K562 (cell line): ENCODE results near the gene PASD1.

Source experiments
- CHD1 ChIP-seq: fragments of 200-600 bp; sonication (generic); IDR thresholded peaks from one replicate; pipeline ENCODE4 v1.6.1; 2012; ENCODE audit warnings: mild to moderate bottlenecking, moderate library complexity, low read length, inconsistent platforms
- CTCF ChIP-seq, 3 experiments: IDR thresholded peaks in 2 of 3; conservative IDR thresholded peaks in 1 of 3; 2 replicates each; pipeline ENCODE4 v1.5.1; 2011 to 2012; ENCODE audit warnings: low read length in 3 of 3, mild to moderate bottlenecking in 3 of 3, control low read depth in 2 of 3, improper control_type of control experiment in 1 of 3, inconsistent platforms in 1 of 3, low read depth in 1 of 3, mixed read lengths in 1 of 3, moderate library complexity in 1 of 3; ENCODE audit not compliant: insufficient read depth in 2 of 3
- ERF ChIP-seq: fragments of 450-650 bp; formaldehyde crosslinking; IDR thresholded peaks from 2 replicates; pipeline ENCODE4 v1.4.0; 2020; ENCODE audit warnings: mild to moderate bottlenecking, mixed read lengths
- FOXK2 ChIP-seq, 2 experiments: fragments of 450-650 bp; IDR thresholded peaks in 1 of 2; conservative IDR thresholded peaks in 1 of 2; 2 replicates each; pipeline ENCODE4 v1.6.1; 2016; ENCODE audit warnings: low read depth in 2 of 2, mild to moderate bottlenecking in 1 of 2
- MAX ChIP-seq: sonication (generic); formaldehyde crosslinking; IDR thresholded peaks from 2 replicates; pipeline ENCODE4 v1.9.0; 2022; ENCODE audit warnings: mild to moderate bottlenecking, missing genetic modification reagents
- NR2C2 ChIP-seq, 2 experiments: fragments of 200-800 bp in 1 of 2; sonication (Bioruptor generic) in 1 of 2; sonication (generic) in 1 of 2; formaldehyde crosslinking in 1 of 2; IDR thresholded peaks; 2 replicates each; pipeline versions ENCODE4 v1.6.1 to v1.8.0; 2016 to 2022; ENCODE audit warnings: mild to moderate bottlenecking in 1 of 2, missing compliant biosample characterization in 1 of 2, missing genetic modification characterization in 1 of 2, missing genetic modification reagents in 1 of 2
- POLR2A ChIP-seq: fragments of 450-650 bp; conservative IDR thresholded peaks from 2 replicates; pipeline ENCODE4 v1.6.1; 2016
- SP1 ChIP-seq: sonication (generic); formaldehyde crosslinking; IDR thresholded peaks from 2 replicates; pipeline ENCODE4 v1.8.1; 2022; ENCODE audit warnings: mild to moderate bottlenecking, missing genetic modification reagents
- TAF1 ChIP-seq: IDR thresholded peaks from 2 replicates; pipeline ENCODE4 v1.6.1; 2011; ENCODE audit warnings: mild to moderate bottlenecking, low read length, moderate library complexity; ENCODE audit not compliant: insufficient read depth, control insufficient read depth, severe bottlenecking; ENCODE audit errors: extremely low read depth
- ZKSCAN8 ChIP-seq: fragments of 200-800 bp; sonication (Bioruptor generic); IDR thresholded peaks from 2 replicates; pipeline ENCODE4 v1.6.1; 2016; ENCODE audit warnings: missing genetic modification characterization, missing compliant biosample characterization
- ZNF263 ChIP-seq: sonication (generic); formaldehyde crosslinking; IDR thresholded peaks from 2 replicates; pipeline ENCODE4 v1.8.0; 2022; ENCODE audit warnings: mild to moderate bottlenecking, missing genetic modification reagents, borderline replicate concordance
- ZNF274 ChIP-seq: IDR thresholded peaks from 2 replicates; pipeline ENCODE4 v1.6.1; 2011; ENCODE audit warnings: low read depth, mild to moderate bottlenecking, low read length, moderate library complexity, borderline replicate concordance

- no peak for TF ChIP-seq CTCF (IDR thresholded peaks at IDR 0.05 in 2 of 3, conservative IDR thresholded peaks at IDR 0.05 in 1 of 3; ENCODE audit: insufficient read depth in 2 of 3, low read depth in 1 of 3, low read length in 3 of 3)
- TF ChIP-seq MAX: no peak
- TF ChIP-seq POLR2A: no peak
- no peak for TF ChIP-seq ZNF274
- no peak for TF ChIP-seq NR2C2 (CRISPR knock-in tag; IDR thresholded peaks at IDR 0.05)
- TF ChIP-seq NR2C2 (tag; IDR thresholded peaks at IDR 0.05): no peak
- TF ChIP-seq TAF1: no peak
- no peak for TF ChIP-seq ZNF263
- no peak for TF ChIP-seq SP1 (CRISPR knock-in tag)
- TF ChIP-seq FOXK2 (conservative IDR thresholded peaks at IDR 0.05 in 1 of 2, IDR thresholded peaks at IDR 0.05 in 1 of 2; ENCODE audit: low read depth in 2 of 2): no peak
- TF ChIP-seq CHD1: no peak
- TF ChIP-seq ERF (CRISPR knock-in tag): no peak
- TF ChIP-seq ZKSCAN8 (CRISPR knock-in tag): no peak
These were observed 111.8 kb downstream of the PASD1 start for GRCh38 chrX:151675121-151675746.
